GM23248 (cell line): ENCODE measurements around the gene EZR. TPM values are rescaled to one million over a fixed set of nuclear protein-coding genes. Genes with fewer than 3 reads are reported as not detected.
"Not testable (repeated sequence)": the region's sequence is repeated elsewhere in the genome, so short reads cannot be mapped to it uniquely, and the experiment has no call there.

ENCODE experiments used
- DNase-seq: peaks from one replicate; pipeline ENCODE4 v3.0.0-alpha.2; 2015
- H2AFZ ChIP-seq: fragments of 200-600 bp; sonication (generic); 2 replicates; pipeline ENCODE4 v1.6.1; 2016; ENCODE audit warnings: antibody characterized with exemption
- H3F3A ChIP-seq: fragments of 200-600 bp; sonication (generic); 2 replicates; pipeline ENCODE4 v1.6.1; 2016; ENCODE audit warnings: mild to moderate bottlenecking, antibody characterized with exemption, mixed run types; ENCODE audit not compliant: insufficient read depth
- H3K27ac ChIP-seq: fragments of 200-600 bp; sonication (generic); 2 replicates; pipeline ENCODE4 v1.5.1; 2016; ENCODE audit warnings: mild to moderate bottlenecking
- H3K27me3 ChIP-seq: fragments of 200-600 bp; sonication (generic); replicated peaks from 2 replicates; pipeline ENCODE4 v1.6.1; 2016; ENCODE audit warnings: mild to moderate bottlenecking; ENCODE audit not compliant: insufficient read depth
- H3K36me3 ChIP-seq: fragments of 200-600 bp; sonication (generic); 2 replicates; pipeline ENCODE4 v1.6.1; 2016; ENCODE audit warnings: low read depth, mild to moderate bottlenecking
- H3K4me1 ChIP-seq: fragments of 200-600 bp; sonication (generic); 2 replicates; pipeline ENCODE4 v1.6.1; 2016; ENCODE audit warnings: mild to moderate bottlenecking; ENCODE audit not compliant: insufficient read depth
- H3K4me2 ChIP-seq: fragments of 200-600 bp; sonication (generic); one replicate; pipeline ENCODE4 v1.6.1; 2016; ENCODE audit warnings: mild to moderate bottlenecking; ENCODE audit not compliant: unreplicated experiment
- H3K4me3 ChIP-seq: fragments of 200-600 bp; sonication (generic); 2 replicates; pipeline ENCODE4 v1.5.1; 2016; ENCODE audit warnings: mild to moderate bottlenecking
- H3K79me2 ChIP-seq: fragments of 200-600 bp; sonication (generic); 2 replicates; pipeline ENCODE4 v1.6.1; 2016; ENCODE audit warnings: mild to moderate bottlenecking; ENCODE audit not compliant: insufficient read depth
- H3K9ac ChIP-seq: fragments of 200-600 bp; sonication (generic); 2 replicates; pipeline ENCODE4 v1.6.1; 2016; ENCODE audit warnings: mild to moderate bottlenecking
- H3K9me2 ChIP-seq: fragments of 200-600 bp; sonication (generic); 2 replicates; pipeline ENCODE4 v1.6.1; 2016; ENCODE audit warnings: mixed run types, mild to moderate bottlenecking, moderate library complexity; ENCODE audit not compliant: insufficient read depth
- H3K9me3 ChIP-seq: fragments of 200-600 bp; sonication (generic); one replicate; pipeline ENCODE4 v1.6.1; 2017; ENCODE audit warnings: low read depth
- H4K20me1 ChIP-seq: fragments of 200-600 bp; sonication (generic); 2 replicates; pipeline ENCODE4 v1.6.0; 2016; ENCODE audit not compliant: insufficient read depth
- EZH2 ChIP-seq: fragments of 200-600 bp; sonication (generic); IDR thresholded peaks from 2 replicates; pipeline ENCODE4 v1.6.1; 2018; ENCODE audit warnings: antibody characterized with exemption, mild to moderate bottlenecking; ENCODE audit not compliant: insufficient read depth, poor library complexity, severe bottlenecking
- EZH2phosphoT487 ChIP-seq: fragments of 200-600 bp; sonication (generic); IDR thresholded peaks from 2 replicates; pipeline ENCODE4 v1.6.1; 2018; ENCODE audit warnings: antibody characterized with exemption, moderate library complexity, mild to moderate bottlenecking, low read depth; ENCODE audit not compliant: insufficient read depth
- WGBS, 2 experiments: methylation state at CpG; one replicate each; pipeline ENCODE4 v1.1.6; 2015 to 2017; ENCODE audit warnings: low lambda C conversion rate in 2 of 2, low coverage in 1 of 2; ENCODE audit errors: missing lambda C conversion rate in 2 of 2; 5-methylcytosine and 5-hydroxymethylcytosine counted together
- in situ Hi-C: fragments of 300-500 bp; cut with MboI; formaldehyde crosslinking; loops from 2 replicates; pipeline ENCODE4 v1.15.0; 2020
- polyA plus RNA-seq: library from polyadenylated mRNA; unstranded; fragments of >200 nt; fragmentation: Nextera tagmentation; extraction: Ambion mirVana; gene quantifications from 2 replicates; pipeline ENCODE4 v1.2.1, GENCODE V29; 2016
- total RNA-seq: library from RNA; depleted of rRNA; stranded (reverse); fragments of >200 nt; shearing (Covaris generic); gene quantifications from 2 replicates; pipeline ENCODE4 v1.2.3, GENCODE V29; 2014

EZR gene
- total and polyA plus RNA-seq, 2 experiments from 2014 or later: 52.4 to 65.2 TPM

GRCh38 chr6:158839796-158840195, 20.6 kb upstream of the EZR start:
- H4K20me1 ChIP-seq: no peaks in the 10 kb centered on the region
- no peak overlapping the region for H3K4me3 ChIP-seq
- no peaks in the 10 kb centered on the region for H3F3A ChIP-seq
- no peak overlapping the region for H3K27ac ChIP-seq
- H3K9me3 ChIP-seq: no peaks in the 10 kb centered on the region
- TF ChIP-seq EZH2 (no peak), EZH2phosphoT487 (no peak)
- 91 to 94% methylated on average over 5 of the region's 5 CpGs for WGBS, 2 experiments
- H3K36me3 ChIP-seq: no peaks in the 10 kb centered on the region
- no peaks in the 10 kb centered on the region for H3K79me2 ChIP-seq
- in situ Hi-C loops: no loop called here
- no peak overlapping the region for H3K9ac ChIP-seq
- no peak overlapping the region for H2AFZ ChIP-seq
- no peak for DNase-seq
- H3K9me2 ChIP-seq: no peaks in the 10 kb centered on the region
- no peaks in the 10 kb centered on the region for H3K27me3 ChIP-seq
- no peak overlapping the region for H3K4me2 ChIP-seq
- H3K4me1 ChIP-seq: no peaks in the 10 kb centered on the region

GRCh38 chr6:158838790-158839189, 19.6 kb upstream of the EZR start:
- in situ Hi-C loops, H4K20me1 ChIP-seq, H3K36me3 ChIP-seq, DNase-seq, H3K79me2 ChIP-seq, H3K27ac ChIP-seq, H3F3A ChIP-seq, H3K9me2 ChIP-seq, H3K4me2 ChIP-seq, H3K4me1 ChIP-seq, H3K9ac ChIP-seq, H3K9me3 ChIP-seq, H3K4me3 ChIP-seq, H2AFZ ChIP-seq, H3K27me3 ChIP-seq: not testable (repeated sequence)
- WGBS, 2 experiments: 92 to 94% methylated on average over 3 of the region's 3 CpGs

GRCh38 chr6:158837684-158838625, 18.8 kb upstream of the EZR start:
- no peaks in the 10 kb centered on the region for H4K20me1 ChIP-seq
- no peak overlapping the region for H3K4me3 ChIP-seq
- H3K27ac ChIP-seq: no peak overlapping the region
- H3K36me3 ChIP-seq: no peaks in the 10 kb centered on the region
- WGBS, 2 experiments: 48 to 51% methylated on average over 14 of the region's 14 CpGs
- H2AFZ ChIP-seq: peak overlapping the region; percentile 26; the same call in 1 of the 2 replicates
- H3K79me2 ChIP-seq: no peaks in the 10 kb centered on the region
- H3K9ac ChIP-seq: no peak overlapping the region
- H3K9me3 ChIP-seq: no peaks in the 10 kb centered on the region
- H3K27me3 ChIP-seq: no peaks in the 10 kb centered on the region
- no peaks in the 10 kb centered on the region for H3K9me2 ChIP-seq
- H3K4me1 ChIP-seq: no peaks in the 10 kb centered on the region
- TF ChIP-seq EZH2phosphoT487 (no peak), EZH2 (no peak)
- peak; percentile 47 for DNase-seq
- H3K4me2 ChIP-seq: no peak overlapping the region
- in situ Hi-C loops: no loop called here
- H3F3A ChIP-seq: no peaks in the 10 kb centered on the region

GRCh38 chr6:158836625-158837311, 17.6 kb upstream of the EZR start:
- in situ Hi-C loops: no loop called here
- H3K27me3 ChIP-seq: no peaks in the 10 kb centered on the region
- H3F3A ChIP-seq: no peaks in the 10 kb centered on the region
- no peaks in the 10 kb centered on the region for H4K20me1 ChIP-seq
- DNase-seq: no peak
- no peaks in the 10 kb centered on the region for H3K36me3 ChIP-seq
- H3K4me2 ChIP-seq: no peak overlapping the region
- H3K79me2 ChIP-seq: no peaks in the 10 kb centered on the region
- no peak overlapping the region for H3K4me3 ChIP-seq
- H2AFZ ChIP-seq: no peak overlapping the region
- no peak overlapping the region for H3K9ac ChIP-seq
- H3K4me1 ChIP-seq: no peaks in the 10 kb centered on the region
- H3K9me2 ChIP-seq: no peaks in the 10 kb centered on the region
- 74 to 81% methylated on average over 11 of the region's 11 CpGs for WGBS, 2 experiments
- no peaks in the 10 kb centered on the region for H3K9me3 ChIP-seq
- H3K27ac ChIP-seq: no peak overlapping the region
- TF ChIP-seq EZH2phosphoT487 (no peak), EZH2 (no peak)
